Dermis microvascular lymphatic vessel endothelial cell (primary cell): ENCODE results near the gene FAHD2A. TPM values are rescaled to one million over a fixed set of nuclear protein-coding genes. Genes with fewer than 3 reads are reported as not detected.
"Not testable (repeated sequence)": the region's sequence is repeated elsewhere in the genome, so short reads cannot be mapped to it uniquely, and the experiment has no call there.

Source experiments
- DNase-seq, 2 donors: peaks; one replicate each; pipeline versions ENCODE4 v3.0.0 to v3.0.0-alpha.2; 2010; ENCODE audit warnings: low read depth in 2 of 2
- total RNA-seq: library from RNA; depleted of rRNA; stranded (reverse); fragments of >200 nt; gene quantifications from 2 replicates; pipeline ENCODE4 v1.2.1, GENCODE V29; 2014

The FAHD2A gene
- 26.4 and 27.3 TPM in 2 replicates for total RNA-seq

- DNase-seq = peak; percentile 73 to 94
Observed at GRCh38 chr2:95402370-95403203, at the start of gene FAHD2A. TSS of gene FAHD2A (plus strand) at chr2:95402708. CDS start at chr2:95405559, 2,851 bp downstream.

GRCh38 chr2:95353055-95353575 is 49.4 kb upstream of the FAHD2A start:
- no peak for DNase-seq

- no peak for DNase-seq
Observed at GRCh38 chr2:95353613-95354468, 48.7 kb upstream of the FAHD2A start.

GRCh38 chr2:95354469-95354901 is 48.0 kb upstream of the FAHD2A start:
- DNase-seq = no peak

- DNase-seq = no peak
Observed at GRCh38 chr2:95354925-95355324, 47.6 kb upstream of the FAHD2A start.

- not testable (repeated sequence) for DNase-seq
Observed at GRCh38 chr2:95355486-95355885, 47.0 kb upstream of the FAHD2A start.

- DNase-seq = no peak
Observed at GRCh38 chr2:95356821-95357700, 45.4 kb upstream of the FAHD2A start.

- no peak for DNase-seq
Observed at GRCh38 chr2:95357717-95358280, 44.7 kb upstream of the FAHD2A start.

GRCh38 chr2:95359031-95359430 is 43.5 kb upstream of the FAHD2A start:
- DNase-seq = no peak

- no peak for DNase-seq
Observed at GRCh38 chr2:95359501-95359930, 43.0 kb upstream of the FAHD2A start.

GRCh38 chr2:95361216-95361980 is 41.1 kb upstream of the FAHD2A start:
- DNase-seq = no peak

GRCh38 chr2:95362486-95362885 is 40.0 kb upstream of the FAHD2A start:
- no peak for DNase-seq

- no peak for DNase-seq
Observed at GRCh38 chr2:95366514-95366913, 36.0 kb upstream of the FAHD2A start.

- DNase-seq = no peak
Observed at GRCh38 chr2:95372216-95372829, 30.2 kb upstream of the FAHD2A start.

GRCh38 chr2:95372845-95373244 is 29.7 kb upstream of the FAHD2A start:
- DNase-seq = no peak

GRCh38 chr2:95374029-95374428 is 28.5 kb upstream of the FAHD2A start:
- DNase-seq = no peak

- no peak for DNase-seq
Observed at GRCh38 chr2:95374451-95374920, 28.0 kb upstream of the FAHD2A start.

- no peak for DNase-seq
Observed at GRCh38 chr2:95374921-95375471, 27.5 kb upstream of the FAHD2A start.

GRCh38 chr2:95375532-95376150 is 26.9 kb upstream of the FAHD2A start:
- no peak for DNase-seq
